Astrocyte (in vitro differentiated cells and primary cell): ENCODE measurements around the gene IL9R.

Source experiments
- EZH2 ChIP-seq: IDR thresholded peaks from 2 replicates; pipeline ENCODE4 v1.6.1; 2012; ENCODE audit warnings: mild to moderate bottlenecking, low read length, inconsistent platforms; ENCODE audit not compliant: insufficient read depth
- TF ChIP-seq, protein P1 (sequence below): IDR thresholded peaks from 2 replicates; pipeline ENCODE4 v1.5.1; 2011; ENCODE audit warnings: low read depth, mild to moderate bottlenecking, inconsistent platforms, low read length, moderate library complexity; ENCODE audit not compliant: insufficient read depth

DNA sequence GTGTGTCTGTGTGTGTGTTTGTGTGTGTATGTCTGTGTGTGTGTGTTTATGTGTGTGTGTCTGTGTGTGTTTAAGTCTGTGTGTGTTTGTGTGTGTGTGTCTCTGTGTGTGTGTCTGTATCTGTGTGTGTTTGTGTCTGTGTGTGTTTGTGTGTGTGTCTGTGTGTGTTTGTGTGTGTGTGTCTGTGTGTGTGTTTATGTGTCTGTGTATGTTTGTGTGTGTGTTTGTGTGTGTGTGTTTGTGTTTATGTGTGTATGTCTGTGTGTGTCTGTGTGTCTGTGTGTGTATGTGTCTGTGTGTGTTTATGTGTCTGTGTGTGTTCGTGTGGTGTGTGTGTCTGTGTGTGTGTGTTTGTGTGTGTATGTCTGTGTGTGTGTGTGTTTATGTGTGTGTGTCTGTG lies 11.4 kb downstream of the IL9R start:
- TF ChIP-seq, protein P1, sequence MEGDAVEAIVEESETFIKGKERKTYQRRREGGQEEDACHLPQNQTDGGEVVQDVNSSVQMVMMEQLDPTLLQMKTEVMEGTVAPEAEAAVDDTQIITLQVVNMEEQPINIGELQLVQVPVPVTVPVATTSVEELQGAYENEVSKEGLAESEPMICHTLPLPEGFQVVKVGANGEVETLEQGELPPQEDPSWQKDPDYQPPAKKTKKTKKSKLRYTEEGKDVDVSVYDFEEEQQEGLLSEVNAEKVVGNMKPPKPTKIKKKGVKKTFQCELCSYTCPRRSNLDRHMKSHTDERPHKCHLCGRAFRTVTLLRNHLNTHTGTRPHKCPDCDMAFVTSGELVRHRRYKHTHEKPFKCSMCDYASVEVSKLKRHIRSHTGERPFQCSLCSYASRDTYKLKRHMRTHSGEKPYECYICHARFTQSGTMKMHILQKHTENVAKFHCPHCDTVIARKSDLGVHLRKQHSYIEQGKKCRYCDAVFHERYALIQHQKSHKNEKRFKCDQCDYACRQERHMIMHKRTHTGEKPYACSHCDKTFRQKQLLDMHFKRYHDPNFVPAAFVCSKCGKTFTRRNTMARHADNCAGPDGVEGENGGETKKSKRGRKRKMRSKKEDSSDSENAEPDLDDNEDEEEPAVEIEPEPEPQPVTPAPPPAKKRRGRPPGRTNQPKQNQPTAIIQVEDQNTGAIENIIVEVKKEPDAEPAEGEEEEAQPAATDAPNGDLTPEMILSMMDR, result no peak
- no peak for TF ChIP-seq EZH2
